ENCODE data around the gene SLC39A7. TPM values are rescaled to one million over a fixed set of nuclear protein-coding genes. Genes with fewer than 3 reads are reported as not detected.

Gene SLC39A7
- polyA plus RNA-seq, 3 donors from 2014 or later = 27.4 to 67.5 (median 45.4) TPM

DNA sequence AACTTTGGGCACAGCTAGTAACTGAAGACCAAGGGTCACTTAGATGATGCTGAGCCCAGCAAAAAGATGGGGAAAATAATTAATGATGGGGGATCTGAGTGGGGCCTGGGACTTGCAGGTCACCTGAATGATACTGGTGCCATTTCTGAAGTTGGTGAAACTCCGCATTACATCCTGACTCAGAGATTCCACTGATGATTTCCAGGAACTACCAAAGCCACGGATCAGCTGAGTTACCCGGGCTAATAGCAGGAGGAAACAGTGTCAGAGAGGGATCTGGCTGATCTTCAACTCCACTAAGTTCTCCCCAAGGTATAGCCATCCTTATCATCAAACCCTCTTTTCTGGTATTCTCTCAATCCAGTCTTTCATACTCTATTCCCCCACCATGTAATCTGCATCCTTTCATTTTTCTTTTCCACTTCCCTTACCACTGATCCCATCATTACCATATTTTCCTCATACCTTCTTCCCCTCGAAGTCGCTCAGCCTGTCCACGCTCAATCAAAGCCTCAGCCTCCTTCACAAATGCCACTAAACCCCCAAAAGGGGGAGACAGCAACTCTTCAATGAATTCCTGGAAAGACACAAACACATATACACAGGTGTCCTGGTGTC, 50.8 kb downstream of the SLC39A7 start:
- DNase-seq = no peak
- peaks cover 5 to 14% (median 6%) of the 10 kb centered on the region in 3 donors for H3K36me3 Mint-ChIP-seq
- H3K27me3 Mint-ChIP-seq (ENCODE audit: low read depth in 3 of 3) = no peaks in the 10 kb centered on the region
- peaks cover 39 to 41% of the 10 kb centered on the region in 2 donors for H3K4me1 Mint-ChIP-seq
- peak overlapping the region in 4 of 5 donors; percentile 7 to 67 (median 30) for H3K4me3 Mint-ChIP-seq
- no peaks in the 10 kb centered on the region for H3K9me3 Mint-ChIP-seq
- H3K27ac Mint-ChIP-seq = peak overlapping the region in 5 of 6 donors; percentile 0 to 87 (median 69)

- no peaks in the 10 kb centered on the region for H3K27me3 Mint-ChIP-seq (ENCODE audit: low read depth in 3 of 3)
- no peak overlapping the region for H3K4me3 Mint-ChIP-seq
- no peaks in the 10 kb centered on the region for H3K9me3 Mint-ChIP-seq
- no peak for DNase-seq
- no peak overlapping the region for H3K27ac Mint-ChIP-seq
- peaks cover 39 to 40% of the 10 kb centered on the region in 2 donors for H3K4me1 Mint-ChIP-seq
- peaks cover 5 to 14% (median 6%) of the 10 kb centered on the region in 3 donors for H3K36me3 Mint-ChIP-seq
Observed at GRCh38 chr6:33252759-33253158, 52.1 kb downstream of the SLC39A7 start.

Other genes with a start within 250 kb of the SLC39A7 start
- gene HLA-DMA, start 247.8 kb upstream of the SLC39A7 start, polyA plus RNA-seq = 10 to 100 TPM; 39.2 to 78.7 (median 69.7) TPM
- 100 to 1,000 TPM in 1 of 3 donors, 10 to 100 TPM in 2; 29.8 to 119 (median 31.5) TPM for gene BRD2, start 232.3 kb upstream of the SLC39A7 start, polyA plus RNA-seq
- 1 to 10 TPM in 2 of 3 donors, under 1 TPM in 1; 0.37 to 5.2 (median 2.8) TPM for gene HLA-DOA, start 191.3 kb upstream of the SLC39A7 start, polyA plus RNA-seq
- 100 to 1,000 TPM; 173 to 252 (median 202) TPM for gene HLA-DPA1, start 127.2 kb upstream of the SLC39A7 start, polyA plus RNA-seq
- gene HLA-DPB1, start 124.9 kb upstream of the SLC39A7 start, polyA plus RNA-seq = 100 to 1,000 TPM; 183 to 353 (median 296) TPM
- under 1 TPM in 2 of 3 donors, not detected in 1; 0.33 to 0.67 TPM for gene COL11A2, start 8.4 kb upstream of the SLC39A7 start, polyA plus RNA-seq
- gene RXRB, start 202 bp upstream of the SLC39A7 start, polyA plus RNA-seq = 10 to 100 TPM in 1 of 3 donors, 1 to 10 TPM in 2; 6.0 to 11.8 (median 6.9) TPM
- 10 to 100 TPM; 28.8 to 47.6 (median 34.3) TPM for gene HSD17B8, start 3.8 kb downstream of the SLC39A7 start, polyA plus RNA-seq
- gene RING1, start 7.6 kb downstream of the SLC39A7 start, polyA plus RNA-seq = 1 to 10 TPM; 5.5 to 9.5 (median 9.2) TPM
- 10 to 100 TPM; 11.6 to 26.8 (median 16.8) TPM for gene VPS52, start 71.0 kb downstream of the SLC39A7 start, polyA plus RNA-seq
- gene RPS18, start 71.2 kb downstream of the SLC39A7 start, polyA plus RNA-seq = 1,000 to 10,000 TPM; 2,992 to 6,506 (median 3,113) TPM
- gene B3GALT4, start 76.3 kb downstream of the SLC39A7 start, polyA plus RNA-seq = 10 to 100 TPM; 38.6 to 55.0 (median 44.1) TPM
- gene WDR46, start 88.4 kb downstream of the SLC39A7 start, polyA plus RNA-seq = 10 to 100 TPM; 59.4 to 81.6 (median 74.3) TPM
- 10 to 100 TPM; 25.7 to 55.6 (median 49.2) TPM for gene PFDN6, start 88.7 kb downstream of the SLC39A7 start, polyA plus RNA-seq
- gene RGL2, start 98.1 kb downstream of the SLC39A7 start, polyA plus RNA-seq = 10 to 100 TPM in 1 of 3 donors, 1 to 10 TPM in 2; 5.9 to 14.7 (median 8.0) TPM
- gene TAPBP, start 113.2 kb downstream of the SLC39A7 start, polyA plus RNA-seq = 100 to 1,000 TPM; 303 to 707 (median 457) TPM
- 10 to 100 TPM; 14.5 to 18.1 (median 14.7) TPM for gene ZBTB22, start 116.9 kb downstream of the SLC39A7 start, polyA plus RNA-seq
- gene DAXX, start 122.1 kb downstream of the SLC39A7 start, polyA plus RNA-seq = 100 to 1,000 TPM in 1 of 3 donors, 10 to 100 TPM in 2; 71.6 to 159 (median 75.1) TPM
- 1 to 10 TPM in 2 of 3 donors, not detected in 1; 2.2 to 3.7 TPM for gene KIFC1, start 191.0 kb downstream of the SLC39A7 start, polyA plus RNA-seq
- 10 to 100 TPM; 22.7 to 36.5 (median 29.8) TPM for gene PHF1, start 210.1 kb downstream of the SLC39A7 start, polyA plus RNA-seq
- gene CUTA, start 217.2 kb downstream of the SLC39A7 start, polyA plus RNA-seq = 100 to 1,000 TPM; 367 to 404 (median 404) TPM
- under 1 TPM; 0.02 to 0.32 (median 0.20) TPM for gene SYNGAP1, start 219.2 kb downstream of the SLC39A7 start, polyA plus RNA-seq